ENCODE data around the gene SORT1.

SORT1 gene

DNA sequence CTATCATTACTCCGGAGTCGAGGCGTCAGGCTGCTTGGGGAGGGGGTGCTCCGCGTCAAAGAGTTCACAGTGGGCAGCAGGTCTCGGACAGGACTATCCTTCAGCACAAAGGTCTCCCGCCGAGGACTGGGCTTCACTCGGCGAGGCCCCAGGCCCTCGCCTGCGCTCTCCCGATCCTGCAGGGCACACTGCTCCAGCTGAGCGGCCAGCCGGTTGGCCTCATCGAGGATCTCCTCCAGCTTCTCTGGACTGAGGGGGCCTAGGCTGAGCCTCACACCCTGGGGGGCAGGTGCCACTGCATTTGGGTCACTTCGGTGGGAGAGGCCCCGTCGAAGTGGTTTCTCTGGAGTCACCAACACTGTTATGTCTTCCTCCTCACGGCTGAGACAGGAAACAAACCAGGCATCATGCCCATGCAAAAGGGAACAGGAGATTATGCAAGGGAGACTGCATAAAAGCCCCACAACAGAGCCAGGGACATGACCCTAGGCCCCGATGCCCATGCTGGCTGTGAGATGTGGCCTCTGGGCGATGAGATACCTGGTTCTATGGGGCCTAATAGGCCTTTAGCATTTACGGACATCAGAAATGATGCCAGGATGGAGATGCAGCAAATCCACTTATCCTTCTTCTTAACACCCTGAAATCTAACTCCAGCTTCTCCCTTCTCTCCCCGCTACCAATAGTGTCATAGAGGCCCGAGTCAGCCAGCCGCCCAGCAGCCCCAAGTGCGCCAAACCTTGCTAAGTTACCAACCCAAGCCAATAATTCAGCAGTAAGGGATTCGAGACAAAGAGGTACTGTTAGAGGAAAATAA, 115.8 kb downstream of the SORT1 start:
- Histone ChIP-seq H3K36me3 (peaks cover 37% of the 10 kb centered on the region), H3K27me3 (ENCODE audit: insufficient read depth, low read depth, severe bottlenecking) (no peaks in the 10 kb centered on the region), H3K4me3 (ENCODE audit: low read depth, low read length) (peak overlapping the region; percentile 66), H3K27ac (peak overlapping the region; percentile 91), H3K9me3 (ENCODE audit: severe bottlenecking) (no peaks in the 10 kb centered on the region)
- DNase-seq, result no peak
- TF ChIP-seq, protein P1, sequence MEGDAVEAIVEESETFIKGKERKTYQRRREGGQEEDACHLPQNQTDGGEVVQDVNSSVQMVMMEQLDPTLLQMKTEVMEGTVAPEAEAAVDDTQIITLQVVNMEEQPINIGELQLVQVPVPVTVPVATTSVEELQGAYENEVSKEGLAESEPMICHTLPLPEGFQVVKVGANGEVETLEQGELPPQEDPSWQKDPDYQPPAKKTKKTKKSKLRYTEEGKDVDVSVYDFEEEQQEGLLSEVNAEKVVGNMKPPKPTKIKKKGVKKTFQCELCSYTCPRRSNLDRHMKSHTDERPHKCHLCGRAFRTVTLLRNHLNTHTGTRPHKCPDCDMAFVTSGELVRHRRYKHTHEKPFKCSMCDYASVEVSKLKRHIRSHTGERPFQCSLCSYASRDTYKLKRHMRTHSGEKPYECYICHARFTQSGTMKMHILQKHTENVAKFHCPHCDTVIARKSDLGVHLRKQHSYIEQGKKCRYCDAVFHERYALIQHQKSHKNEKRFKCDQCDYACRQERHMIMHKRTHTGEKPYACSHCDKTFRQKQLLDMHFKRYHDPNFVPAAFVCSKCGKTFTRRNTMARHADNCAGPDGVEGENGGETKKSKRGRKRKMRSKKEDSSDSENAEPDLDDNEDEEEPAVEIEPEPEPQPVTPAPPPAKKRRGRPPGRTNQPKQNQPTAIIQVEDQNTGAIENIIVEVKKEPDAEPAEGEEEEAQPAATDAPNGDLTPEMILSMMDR (IDR thresholded peaks at IDR 0.05; ENCODE audit: low read depth, low read length), result no peak

DNA sequence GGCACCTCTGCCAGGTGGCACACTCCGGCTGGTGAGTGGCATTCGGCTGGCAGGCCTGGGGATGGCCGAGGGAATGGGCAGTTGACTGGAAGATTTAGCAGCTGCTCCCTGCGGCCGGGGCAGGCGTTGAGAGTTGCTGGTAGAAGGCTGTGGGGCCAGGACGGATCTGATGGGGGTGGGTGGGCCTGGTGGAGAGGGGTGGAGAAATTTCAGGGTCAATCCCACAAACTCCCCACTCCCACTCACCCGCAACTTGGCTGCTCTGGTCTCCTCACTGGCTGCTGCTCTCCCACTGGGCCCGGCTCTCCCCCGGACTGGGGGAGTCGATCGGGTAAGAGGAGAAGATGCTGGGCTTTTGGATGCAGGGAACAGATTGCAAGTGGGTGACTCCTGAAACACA, 116.9 kb downstream of the SORT1 start:
- TF ChIP-seq, protein P1 (IDR thresholded peaks at IDR 0.05; ENCODE audit: low read depth, low read length), result no peak
- peaks cover 40% of the 10 kb centered on the region for H3K36me3 ChIP-seq
- no peak for DNase-seq

DNA sequence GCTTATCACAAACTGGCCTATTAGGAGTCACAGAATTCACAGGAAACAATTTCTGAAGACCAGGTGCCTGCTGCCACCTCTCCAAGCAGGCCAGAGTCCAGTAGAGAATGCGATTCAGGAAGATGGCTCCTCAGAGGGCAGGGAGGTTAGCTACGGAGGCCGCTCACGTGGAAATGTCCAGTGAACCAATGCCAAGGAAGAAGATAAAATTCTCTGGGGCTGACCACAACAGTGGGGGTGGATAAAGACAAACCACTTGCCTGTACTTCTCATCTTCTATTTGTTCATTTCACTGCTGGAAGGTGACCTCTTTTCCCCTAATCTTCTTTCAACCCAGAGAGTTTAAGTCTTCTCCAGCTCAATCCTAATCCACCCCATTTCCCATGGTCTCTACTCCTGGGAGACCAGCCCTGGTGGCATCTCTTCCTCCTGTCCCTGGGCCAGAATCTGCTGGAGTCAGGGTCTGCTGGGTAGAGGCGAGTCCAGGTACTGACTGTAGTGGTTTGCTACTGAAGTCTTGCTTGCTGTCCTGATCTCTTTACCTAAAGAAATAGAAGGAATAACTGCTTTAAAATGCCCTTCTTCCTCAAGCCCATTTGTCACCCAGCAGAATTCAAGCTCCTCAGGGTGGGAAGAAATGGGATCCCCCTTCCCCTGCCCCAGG, 118.0 kb downstream of the SORT1 start:
- TF ChIP-seq, protein P1 (IDR thresholded peaks at IDR 0.05; ENCODE audit: low read depth, low read length), result no peak
- Histone ChIP-seq H3K27ac (no peak overlapping the region), H3K36me3 (peaks cover 48% of the 10 kb centered on the region), H3K27me3 (ENCODE audit: insufficient read depth, low read depth, severe bottlenecking) (no peaks in the 10 kb centered on the region), H3K4me3 (ENCODE audit: low read depth, low read length) (no peak overlapping the region), H3K9me3 (ENCODE audit: severe bottlenecking) (no peaks in the 10 kb centered on the region)
- DNase-seq, result no peak

More for the DNA sequence above, 116.9 kb downstream of the SORT1 start:
- Histone ChIP-seq H3K9me3 (ENCODE audit: severe bottlenecking) (no peaks in the 10 kb centered on the region), H3K27me3 (ENCODE audit: insufficient read depth, low read depth, severe bottlenecking) (no peaks in the 10 kb centered on the region), H3K4me3 (ENCODE audit: low read depth, low read length) (no peak overlapping the region), H3K27ac (no peak overlapping the region)

DNA sequence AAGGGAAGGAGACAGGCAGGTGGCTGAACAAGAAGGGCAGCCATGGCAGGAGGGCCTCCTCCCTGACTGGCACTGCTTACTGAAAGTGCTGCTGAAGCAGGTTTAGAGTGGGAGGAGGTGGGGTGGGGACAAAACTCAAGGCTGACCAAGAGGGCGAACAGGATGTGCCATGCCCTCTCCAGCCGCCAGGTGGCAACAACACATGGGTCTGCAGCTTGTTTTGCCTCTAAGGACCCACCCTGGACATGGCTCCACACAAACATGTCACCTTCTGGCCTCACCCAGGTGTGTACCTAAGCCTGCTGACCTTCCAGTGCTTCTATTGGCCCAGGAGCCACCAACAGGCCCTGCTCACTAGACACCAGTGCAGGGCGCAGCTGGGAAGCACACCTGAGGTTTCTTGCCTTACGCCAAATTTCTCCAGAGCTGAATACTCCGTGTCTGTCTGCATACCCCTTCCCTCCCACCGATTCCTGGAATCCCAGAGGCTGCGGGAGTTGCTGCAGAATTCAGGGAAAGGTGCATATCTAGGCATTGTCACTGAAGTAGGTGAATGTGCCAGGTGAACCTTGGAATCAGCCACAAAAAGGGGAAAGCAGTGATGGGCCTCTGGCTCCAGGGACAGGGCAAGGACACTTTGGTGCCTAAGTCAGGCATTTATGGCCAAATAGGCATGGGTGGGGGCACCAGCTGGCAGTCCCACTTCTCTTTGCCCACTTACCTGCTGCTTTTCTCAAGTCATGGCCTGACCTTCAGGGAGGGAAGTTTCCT, 120.1 kb downstream of the SORT1 start:
- TF ChIP-seq, protein P1 (IDR thresholded peaks at IDR 0.05; ENCODE audit: low read depth, low read length), result peak; percentile 100
- Histone ChIP-seq H3K36me3 (peaks cover 64% of the 10 kb centered on the region), H3K27ac (peak overlapping the region; percentile 40), H3K27me3 (ENCODE audit: insufficient read depth, low read depth, severe bottlenecking) (no peaks in the 10 kb centered on the region), H3K9me3 (ENCODE audit: severe bottlenecking) (no peaks in the 10 kb centered on the region), H3K4me3 (ENCODE audit: low read depth, low read length) (no peak overlapping the region)
- DNase-seq, result peak; percentile 93

DNA sequence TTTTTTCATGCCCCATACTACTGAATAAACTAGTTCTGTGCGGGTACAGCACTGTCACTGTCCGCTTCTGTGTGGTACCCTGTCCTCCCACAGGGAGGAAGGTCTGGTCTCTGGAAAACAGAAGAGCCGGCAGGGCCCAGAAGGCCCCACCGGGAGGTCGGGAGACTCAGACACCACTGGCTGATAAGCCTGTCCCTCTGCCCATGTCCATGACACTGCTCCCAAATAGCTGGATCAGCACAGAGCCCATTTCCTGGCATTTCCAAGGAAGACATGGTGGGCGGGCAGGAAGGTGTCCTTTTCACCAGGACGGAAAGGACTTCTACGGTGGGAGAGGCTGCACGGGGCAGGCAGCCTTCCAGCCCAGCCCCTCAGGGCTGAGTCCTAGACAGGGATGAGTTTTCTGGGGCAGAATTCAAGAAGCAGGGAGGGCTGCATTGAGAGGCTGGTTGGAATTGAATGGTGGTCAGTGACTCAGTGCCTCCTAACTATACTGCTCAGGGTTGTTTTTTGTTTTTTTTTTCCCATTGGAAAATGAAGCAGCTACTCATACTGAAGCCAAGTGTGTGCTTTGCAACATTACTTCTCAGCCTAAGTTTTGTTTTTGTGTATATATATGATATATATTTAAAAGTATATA, 121.9 kb downstream of the SORT1 start:
- TF ChIP-seq, protein P1 (IDR thresholded peaks at IDR 0.05; ENCODE audit: low read depth, low read length), result no peak
- no peaks in the 10 kb centered on the region for H3K9me3 ChIP-seq (ENCODE audit: severe bottlenecking)
- peaks cover 76% of the 10 kb centered on the region for H3K36me3 ChIP-seq
- no peak overlapping the region for H3K4me3 ChIP-seq (ENCODE audit: low read depth, low read length)
- no peaks in the 10 kb centered on the region for H3K27me3 ChIP-seq (ENCODE audit: insufficient read depth, low read depth, severe bottlenecking)
- DNase-seq, result no peak
- no peak overlapping the region for H3K27ac ChIP-seq

Measured in WERI-Rb-1 (cell line).